ENCODE data around the gene PDE4D. TPM values are rescaled to one million over a fixed set of nuclear protein-coding genes. Genes with fewer than 3 reads are reported as not detected.

Gene PDE4D
- total RNA-seq, 1 experiment from 2014 or later: 6.5 TPM

GRCh38 chr5:59287361-59287760 is 606.2 kb downstream of the PDE4D start:
- intact Hi-C loops (cut with micrococcal nuclease; ENCODE audit: unreplicated experiment): no loop called here
- Histone ChIP-seq H3K27ac (ENCODE audit: low read depth, low read length, poor library complexity, severe bottlenecking) (no peak overlapping the region), H3K36me3 (ENCODE audit: insufficient read depth, low read length, poor library complexity, severe bottlenecking) (no peaks in the 10 kb centered on the region), H3K4me3 (ENCODE audit: low read depth, low read length, poor library complexity, severe bottlenecking) (no peak overlapping the region), H3K27me3 (replicated peaks; ENCODE audit: insufficient read depth, low read depth, low read length, poor library complexity) (peaks cover 3% of the 10 kb centered on the region), H3K4me1 (ENCODE audit: insufficient read depth, low read length, poor library complexity, severe bottlenecking) (no peaks in the 10 kb centered on the region), H3K9me3 (ENCODE audit: low read depth, low read length, poor library complexity, severe bottlenecking) (no peaks in the 10 kb centered on the region)
- no peak for DNase-seq (ENCODE audit: low spot score)
- BruUV-seq (replicated peaks): no TSS peak
- CTCF ChIA-PET: no interaction called here
- POLR2A ChIA-PET (ENCODE audit: low non-redundant PET): no interaction called here
- TF ChIP-seq EZH2 (IDR thresholded peaks at IDR 0.05; ENCODE audit: borderline replicate concordance, low read depth, low read length, poor library complexity, severe bottlenecking) (no peak), CTCF (conservative IDR thresholded peaks at IDR 0.05; ENCODE audit: low read depth, low read length) (no peak)

GRCh38 chr5:59286510-59286909 is 607.0 kb downstream of the PDE4D start:
- BruUV-seq (replicated peaks): no TSS peak
- CTCF ChIA-PET: no interaction called here
- Histone ChIP-seq H3K4me3 (ENCODE audit: low read depth, low read length, poor library complexity, severe bottlenecking) (no peak overlapping the region), H3K4me1 (ENCODE audit: insufficient read depth, low read length, poor library complexity, severe bottlenecking) (no peaks in the 10 kb centered on the region), H3K9me3 (ENCODE audit: low read depth, low read length, poor library complexity, severe bottlenecking) (no peaks in the 10 kb centered on the region), H3K36me3 (ENCODE audit: insufficient read depth, low read length, poor library complexity, severe bottlenecking) (no peaks in the 10 kb centered on the region), H3K27ac (ENCODE audit: low read depth, low read length, poor library complexity, severe bottlenecking) (no peak overlapping the region), H3K27me3 (replicated peaks; ENCODE audit: insufficient read depth, low read depth, low read length, poor library complexity) (peaks cover 3% of the 10 kb centered on the region)
- intact Hi-C loops (cut with micrococcal nuclease; ENCODE audit: unreplicated experiment): no loop called here
- no peak for DNase-seq (ENCODE audit: low spot score)
- TF ChIP-seq CTCF (conservative IDR thresholded peaks at IDR 0.05; ENCODE audit: low read depth, low read length) (no peak), EZH2 (IDR thresholded peaks at IDR 0.05; ENCODE audit: borderline replicate concordance, low read depth, low read length, poor library complexity, severe bottlenecking) (no peak)
- POLR2A ChIA-PET (ENCODE audit: low non-redundant PET): no interaction called here

DNA sequence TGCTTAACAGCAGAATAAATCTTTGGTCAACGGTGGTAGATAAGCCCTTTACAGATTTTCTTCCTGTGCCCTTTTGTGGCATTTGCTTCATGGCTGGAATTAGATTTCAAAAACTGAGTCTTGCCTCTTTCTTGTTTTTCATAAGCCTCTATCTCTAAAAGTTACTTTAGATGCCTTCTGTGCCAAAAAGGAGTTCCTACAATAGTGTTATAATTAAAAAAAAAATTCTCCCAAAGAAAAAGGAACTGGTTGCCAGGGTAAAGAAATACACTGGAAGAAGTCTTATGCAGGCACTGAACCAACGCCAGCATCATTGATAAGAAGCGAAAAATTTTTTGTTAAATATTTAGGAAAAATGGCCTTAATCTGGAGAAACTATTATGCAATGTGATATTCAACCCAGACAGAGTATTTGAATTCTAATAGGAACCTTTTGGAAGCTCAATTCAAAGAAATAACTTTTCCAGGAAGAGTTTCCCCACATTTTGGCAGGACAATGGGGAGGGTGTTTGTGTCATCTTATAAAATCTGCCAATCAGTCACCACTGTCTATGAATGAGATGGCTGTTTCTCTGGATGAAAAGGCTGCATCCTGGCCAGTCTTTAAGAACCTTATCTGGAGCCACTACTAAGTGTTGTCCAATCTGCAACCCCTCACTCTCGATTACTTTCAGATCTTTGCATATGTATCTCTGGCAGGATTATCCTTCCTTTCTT is 608.1 kb downstream of the PDE4D start:
- Histone ChIP-seq H3K27me3 (replicated peaks; ENCODE audit: insufficient read depth, low read depth, low read length, poor library complexity) (peaks cover 3% of the 10 kb centered on the region), H3K4me1 (ENCODE audit: insufficient read depth, low read length, poor library complexity, severe bottlenecking) (no peaks in the 10 kb centered on the region), H3K27ac (ENCODE audit: low read depth, low read length, poor library complexity, severe bottlenecking) (no peak overlapping the region), H3K9me3 (ENCODE audit: low read depth, low read length, poor library complexity, severe bottlenecking) (no peaks in the 10 kb centered on the region), H3K36me3 (ENCODE audit: insufficient read depth, low read length, poor library complexity, severe bottlenecking) (no peaks in the 10 kb centered on the region), H3K4me3 (ENCODE audit: low read depth, low read length, poor library complexity, severe bottlenecking) (no peak overlapping the region)
- DNase-seq (ENCODE audit: low spot score): no peak
- no TSS peak for BruUV-seq (replicated peaks)
- ChIA-PET POLR2A (ENCODE audit: low non-redundant PET) (no interaction called here), CTCF (no interaction called here)
- intact Hi-C loops (cut with micrococcal nuclease; ENCODE audit: unreplicated experiment): no loop called here
- TF ChIP-seq EZH2 (IDR thresholded peaks at IDR 0.05; ENCODE audit: borderline replicate concordance, low read depth, low read length, poor library complexity, severe bottlenecking): no peak
- no peak for TF ChIP-seq CTCF (conservative IDR thresholded peaks at IDR 0.05; ENCODE audit: low read depth, low read length)
